Measurements from ENCODE around the gene TP53RK.

Gene TP53RK

GRCh38 chr20:46657137-46657536 is 32.1 kb downstream of the TP53RK start:
- no peak for DNase-seq

GRCh38 chr20:46652699-46653098 is 36.5 kb downstream of the TP53RK start:
- DNase-seq, result no peak

- no peak for DNase-seq
These were observed 37.9 kb downstream of the TP53RK start, which contains the start of gene SLC13A3 for GRCh38 chr20:46651091-46651962. Gene SLC13A3 (minus strand): TSS chr20:46651459. CDS start chr20:46651421, 38 bp downstream.

GRCh38 chr20:46650575-46651090 is 38.6 kb downstream of the TP53RK start:
- no peak for DNase-seq

- no peak for DNase-seq
These were observed 39.2 kb downstream of the TP53RK start for GRCh38 chr20:46649965-46650542.

DNA sequence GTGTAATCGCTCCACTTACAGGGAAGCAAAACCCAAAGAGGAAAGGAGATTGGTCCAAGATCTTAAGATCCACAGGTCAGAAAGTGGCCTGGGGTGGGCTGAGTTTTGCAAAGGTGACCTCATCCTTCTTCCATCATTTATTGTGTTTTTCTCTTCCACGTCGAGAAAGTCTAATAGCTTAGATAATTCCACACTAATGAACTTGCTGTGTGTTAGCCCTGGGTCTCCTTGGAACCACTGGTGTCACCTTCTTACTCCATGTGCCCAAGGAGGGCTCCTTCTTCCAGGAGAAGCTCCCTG is 39.6 kb downstream of the TP53RK start:
- DNase-seq, result no peak

GRCh38 chr20:46648903-46649649 is 40.2 kb downstream of the TP53RK start:
- no peak for DNase-seq

DNA sequence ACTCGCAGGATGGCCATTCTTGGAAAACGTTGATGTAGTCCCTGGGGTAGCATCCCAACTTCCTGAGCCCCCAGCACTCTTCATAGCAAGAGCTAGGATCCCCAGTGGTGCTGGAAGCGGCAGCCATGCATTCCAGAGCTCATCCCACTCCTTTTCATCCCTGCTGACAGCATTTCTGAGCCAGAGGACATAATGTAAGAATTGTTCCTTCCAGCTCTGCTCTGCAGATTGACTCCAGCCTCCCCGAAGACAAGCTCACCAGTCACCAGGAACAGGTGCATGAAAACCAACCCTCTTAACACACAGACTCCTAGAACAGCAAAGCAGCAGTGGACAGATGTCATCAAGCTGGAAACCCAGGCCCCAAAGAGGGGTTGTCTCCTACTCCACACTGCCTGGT is 41.8 kb downstream of the TP53RK start:
- no peak for DNase-seq

- no peak for DNase-seq
These were observed 42.4 kb downstream of the TP53RK start for GRCh38 chr20:46646659-46647380.

DNA sequence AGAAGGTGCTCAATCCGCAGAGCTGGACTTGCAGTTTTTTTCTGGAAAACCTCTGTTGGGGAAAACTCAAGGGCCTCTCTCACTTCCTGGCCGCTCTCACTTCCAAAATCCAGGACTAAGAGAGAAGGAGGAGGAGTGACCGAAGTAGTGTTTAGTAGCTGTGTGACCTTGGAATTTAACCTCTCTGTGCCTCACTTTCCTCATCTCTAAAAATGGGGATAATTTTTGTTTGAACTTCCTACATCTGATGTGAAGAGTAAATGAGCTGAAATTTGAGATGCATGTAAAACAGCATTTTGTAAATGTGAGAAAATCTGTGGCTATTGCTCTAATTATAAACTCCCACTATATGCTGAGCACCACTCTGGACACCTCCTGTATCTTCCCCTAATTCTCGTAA is 43.1 kb downstream of the TP53RK start:
- no peak for DNase-seq

GRCh38 chr20:46644733-46645132 is 44.5 kb downstream of the TP53RK start:
- no peak for DNase-seq

GRCh38 chr20:46644160-46644559 is 45.1 kb downstream of the TP53RK start:
- no peak for DNase-seq

- no peak for DNase-seq
These were observed 46.3 kb downstream of the TP53RK start for GRCh38 chr20:46642969-46643343.

GRCh38 chr20:46642265-46642968 is 46.8 kb downstream of the TP53RK start:
- no peak for DNase-seq

GRCh38 chr20:46641424-46641823 is 47.8 kb downstream of the TP53RK start:
- no peak for DNase-seq

DNA sequence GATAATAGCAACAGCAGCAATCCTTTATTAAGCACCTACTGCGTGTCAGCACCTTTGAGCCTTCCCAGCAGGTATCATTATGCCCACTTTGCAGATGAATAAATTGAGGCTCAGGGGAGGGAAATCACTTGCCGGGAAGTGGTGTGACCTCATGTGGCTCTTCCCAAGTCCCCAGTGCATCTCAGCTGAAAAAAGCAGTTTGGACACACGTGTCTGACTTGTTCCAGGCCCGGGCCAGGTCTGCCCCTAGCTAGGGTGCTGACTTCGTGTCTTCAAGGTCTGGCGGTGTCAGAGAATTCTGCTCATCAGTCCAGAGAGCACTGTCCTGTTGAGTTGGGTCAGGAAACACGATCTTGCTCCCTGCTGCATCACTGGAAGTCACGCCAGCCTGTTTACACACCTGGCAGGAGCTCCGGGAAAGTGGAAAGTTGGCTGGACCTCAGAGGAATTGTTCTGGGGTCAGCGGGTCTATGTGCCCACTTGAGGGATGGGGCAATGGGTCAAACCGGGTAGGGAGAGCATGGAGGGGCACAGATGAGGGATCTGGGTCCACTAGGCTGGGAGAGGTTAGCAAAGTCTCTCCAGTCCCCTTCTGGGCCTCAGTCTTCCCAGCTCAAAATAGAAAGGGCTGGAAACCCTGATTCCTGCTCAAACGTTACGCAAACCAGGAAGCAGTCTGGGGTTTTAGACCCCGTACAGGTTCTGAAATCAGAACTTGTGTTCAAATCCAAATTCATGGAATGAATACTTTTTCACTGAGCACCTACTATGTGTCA is 48.5 kb downstream of the TP53RK start:
- no peak for DNase-seq

DNA sequence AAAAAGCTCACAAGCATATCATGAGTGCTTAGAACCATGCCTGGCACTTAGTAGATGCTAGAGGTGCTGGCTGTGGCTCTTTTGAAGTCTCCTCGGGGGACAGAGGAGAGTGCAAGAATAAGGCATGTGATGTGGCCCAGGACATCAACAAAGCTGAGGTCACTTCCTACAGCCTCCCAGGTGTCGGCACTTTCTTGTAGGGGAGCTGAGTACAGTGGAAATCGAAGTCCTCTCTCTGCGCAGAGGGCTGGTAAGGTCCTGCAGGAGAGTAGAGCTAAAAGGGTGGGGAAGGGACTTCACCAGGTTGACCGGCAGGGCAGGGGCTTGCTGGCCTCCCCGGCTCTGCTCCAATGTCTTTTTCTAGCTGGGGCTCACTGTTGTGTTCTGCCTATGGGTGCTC is 49.2 kb downstream of the TP53RK start:
- no peak for DNase-seq

GRCh38 chr20:46639587-46639986 is 49.7 kb downstream of the TP53RK start:
- no peak for DNase-seq

DNA sequence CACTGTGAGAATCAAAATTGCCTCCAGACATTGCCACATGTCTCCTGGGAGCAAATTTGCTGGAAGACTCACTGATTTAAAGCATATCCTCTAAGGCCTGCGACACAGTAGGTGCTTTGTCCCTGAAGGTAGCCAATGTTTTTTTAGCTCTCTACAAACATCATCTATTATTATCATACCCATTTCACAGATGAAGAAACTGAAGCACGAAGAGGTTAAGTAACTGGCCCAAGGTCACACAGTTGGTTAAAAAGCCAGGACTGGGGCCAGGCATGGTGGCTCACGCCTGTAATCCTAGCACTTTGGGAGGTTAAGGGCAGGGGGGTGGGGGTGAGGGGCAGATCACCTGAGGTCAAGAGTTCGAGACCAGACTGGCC is 50.4 kb downstream of the TP53RK start:
- DNase-seq, result no peak

DNA sequence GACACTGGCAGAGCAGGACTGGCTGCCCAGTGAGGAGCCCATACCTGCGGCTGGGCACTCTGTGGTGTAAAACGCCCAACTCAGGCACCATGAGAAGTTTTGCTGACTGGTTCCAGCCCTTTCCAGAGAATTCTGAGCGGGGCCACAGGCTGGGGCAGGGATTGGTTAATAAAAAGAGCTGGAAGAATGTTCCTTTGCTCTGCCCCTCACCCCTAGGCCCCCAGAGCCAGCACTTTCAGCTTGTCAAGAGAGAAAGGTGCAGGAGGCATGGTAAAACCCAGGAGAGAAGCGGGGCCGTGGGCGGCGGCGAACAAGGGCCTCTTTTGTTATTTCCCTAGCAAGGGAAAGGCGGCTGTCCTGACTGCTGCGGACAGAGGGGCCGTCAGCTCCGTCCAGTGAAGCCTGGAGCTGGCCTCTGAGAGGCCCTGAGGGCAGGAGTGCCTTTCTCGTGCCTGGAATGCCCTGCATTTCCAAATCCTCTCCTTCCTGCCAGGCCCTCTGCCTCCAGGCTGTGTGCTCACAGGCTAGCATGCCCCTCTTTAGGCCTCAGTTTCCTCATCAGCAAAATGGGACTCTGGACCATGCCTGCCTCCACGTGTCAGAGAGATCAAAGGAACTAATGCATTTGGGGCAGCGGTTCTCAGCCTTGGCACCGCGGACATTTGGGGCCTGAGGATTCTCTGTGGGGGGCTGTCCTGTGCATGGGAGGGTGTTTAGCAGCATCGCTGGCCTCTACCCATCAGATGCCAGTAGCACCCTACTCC is 50.9 kb downstream of the TP53RK start:
- DNase-seq, result no peak
